Left cardiac atrium (tissue), 4 donors: Measurements from ENCODE around the gene QDPR. TPM values are rescaled to one million over a fixed set of nuclear protein-coding genes. Genes with fewer than 3 reads are reported as not detected.
"Not testable (repeated sequence)": the region's sequence is repeated elsewhere in the genome, so short reads cannot be mapped to it uniquely, and the experiment has no call there.

ENCODE experiments used
- ATAC-seq, 2 donors: fragments of 200-7000 bp; cut with Tn5 transposase; one replicate each; pipeline ENCODE4 v1.9.1; 2020; ENCODE audit warnings: mild to moderate bottlenecking in 2 of 2, moderate library complexity in 2 of 2
- DNase-seq: peaks from one replicate; pipeline ENCODE4 v3.0.0-alpha.2; 2020
- intact Hi-C, 2 donors: fragments of 100-400 bp; cut with DNase I; formaldehyde crosslinking; loops; one replicate each; pipeline versions ENCODE4 v1.14.1 to v1.15.1; 2022 to 2023
- total RNA-seq, 2 donors: library from RNA; stranded (reverse); fragmentation: NEBNext Ultra II Directional; extraction: Animal tissue kit (Norgen Biotek cat#: 25700); gene quantifications; one replicate each; pipeline ENCODE4 v1.2.1, GENCODE V29; 2021
- donor health status: DM: no; HTN: yes; CAD: no.
- donor health status: DM: no; HTN: yes; CAD: no; lungs with severe emphysema.
- donor health status: DM: yes; HTN: yes; CAD: no.
- donor health status: Dilated cardiomyopathy.

Gene QDPR
- total RNA-seq, 2 donors from 2014 or later = 38.3 to 45.4 TPM

DNA sequence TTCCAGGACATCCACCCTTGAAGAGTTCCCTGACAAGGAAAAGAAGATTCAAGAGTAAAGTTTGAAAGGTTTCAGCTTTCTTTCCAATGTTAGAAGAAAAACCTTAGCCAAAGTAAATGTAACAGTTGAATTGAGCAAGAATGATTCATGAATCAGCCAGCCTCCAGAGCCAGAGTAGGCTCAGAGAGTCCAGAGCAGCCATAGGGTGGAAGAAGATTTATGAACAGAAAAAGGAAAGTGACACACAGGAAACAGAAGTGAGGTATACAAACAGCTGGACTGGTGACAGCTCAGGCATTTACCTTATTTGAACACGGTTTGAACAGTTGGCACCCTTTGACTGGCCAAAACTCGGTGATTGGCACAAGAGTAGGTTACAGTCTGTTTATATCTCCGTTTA, 63.2 kb downstream of the QDPR start:
- ATAC-seq (peak; percentile 53 to 91), DNase-seq (no peak)
- intact Hi-C loops = loop anchor here in 1 of 2 donors (5.0 kb wide), 2 partner anchors 101 to 1156 kb away; no protein-coding TSS in a partner anchor

DNA sequence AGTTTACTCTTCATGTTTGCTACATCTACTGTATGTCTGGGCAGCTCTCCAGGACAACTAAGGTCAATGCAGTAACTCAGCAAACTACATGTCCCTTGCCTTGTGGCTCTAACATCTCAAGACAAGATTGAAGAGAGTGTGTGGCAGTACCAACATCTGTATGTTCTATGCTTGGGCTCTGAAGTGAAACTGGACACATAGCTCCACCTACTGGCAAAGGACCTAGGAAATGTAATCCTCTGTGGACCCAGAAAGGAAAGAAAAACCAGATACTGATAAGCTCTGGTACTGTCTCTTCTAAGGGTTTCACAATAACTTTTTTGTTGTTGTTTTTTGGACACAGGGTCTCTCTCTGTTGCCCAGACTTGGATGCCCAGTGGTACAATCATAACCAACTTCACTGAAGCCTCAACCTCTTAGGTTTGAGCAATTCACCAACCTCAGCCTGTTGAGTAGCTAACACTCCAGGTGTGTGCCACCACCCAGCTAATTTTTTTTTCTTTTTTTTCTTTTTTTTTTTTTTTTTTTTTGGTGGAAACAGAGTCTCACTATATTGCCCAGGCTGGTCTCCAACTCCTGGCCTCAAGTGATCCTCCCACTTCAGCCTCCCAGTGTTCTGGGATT, 64.1 kb downstream of the QDPR start:
- DNase-seq (no peak), ATAC-seq (peak; percentile 89 to 95)
- intact Hi-C loops = loop anchor here in 1 of 2 donors (5.0 kb wide), 2 partner anchors 100 to 1155 kb away; no protein-coding TSS in a partner anchor

DNA sequence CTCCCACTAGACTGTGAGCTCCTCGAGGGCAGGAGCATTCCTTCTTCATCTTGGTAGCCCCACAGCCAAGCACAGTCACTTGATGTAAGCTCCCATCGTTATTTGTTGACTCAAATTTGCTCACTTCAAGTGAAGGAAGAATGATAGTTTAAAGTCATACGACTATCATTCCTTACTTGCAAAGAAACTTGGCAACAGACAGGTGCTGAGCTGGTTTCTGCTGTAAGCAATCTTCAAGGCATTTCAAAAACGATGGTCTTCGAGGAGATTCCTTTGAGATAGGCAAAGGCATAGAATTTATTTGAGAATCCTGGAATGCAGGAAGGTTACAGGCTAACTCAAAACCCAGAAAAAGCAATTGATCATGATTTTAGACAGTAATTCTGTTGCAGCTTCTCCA, 64.8 kb downstream of the QDPR start:
- ATAC-seq (peak in 1 of 2 donors; percentile 25), DNase-seq (no peak)
- intact Hi-C loops = loop anchor here in 1 of 2 donors (5.0 kb wide), 2 partner anchors 100 to 1155 kb away; no protein-coding TSS in a partner anchor

DNA sequence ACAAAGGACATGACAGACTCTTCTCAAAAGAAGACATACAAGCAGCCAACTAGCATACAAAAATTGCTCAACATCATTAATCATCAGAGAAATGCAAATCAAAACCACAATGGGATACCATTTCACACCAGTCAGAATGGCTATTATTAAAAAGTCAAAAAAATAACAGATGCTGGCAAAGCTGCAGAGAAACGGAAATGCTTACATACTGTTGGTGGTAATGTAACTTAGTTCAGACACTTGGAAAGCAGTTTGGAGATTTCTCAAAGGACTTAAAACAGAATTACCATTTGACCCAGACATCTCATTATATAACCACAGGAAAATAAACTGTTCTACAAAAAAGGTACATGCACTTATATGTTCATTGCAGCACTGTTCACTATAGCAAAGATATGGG, 69.4 kb downstream of the QDPR start:
- ATAC-seq, DNase-seq, intact Hi-C loops: not testable (repeated sequence)

DNA sequence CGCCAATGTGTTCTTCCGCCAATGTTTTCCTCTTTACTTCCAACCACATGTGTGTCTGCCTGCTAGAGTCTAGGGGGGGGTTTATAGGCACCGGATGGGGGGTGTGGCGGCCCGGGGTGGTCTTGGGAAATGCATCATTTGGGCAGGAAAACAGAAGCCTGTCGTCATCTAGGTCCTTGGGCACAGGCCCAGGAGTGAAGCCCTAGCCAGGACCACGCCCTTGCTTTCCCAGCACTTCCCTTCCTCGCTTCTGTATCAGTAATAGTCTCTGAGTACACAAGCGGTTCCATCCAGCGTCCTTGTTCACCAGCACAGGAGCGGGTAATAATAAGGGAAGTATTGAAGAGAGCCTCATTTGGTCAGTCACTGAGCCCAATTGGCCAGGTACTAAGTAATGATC, 74.5 kb downstream of the QDPR start:
- intact Hi-C loops = no loop called here
- ATAC-seq = no peak
- DNase-seq = peak; percentile 64

DNA sequence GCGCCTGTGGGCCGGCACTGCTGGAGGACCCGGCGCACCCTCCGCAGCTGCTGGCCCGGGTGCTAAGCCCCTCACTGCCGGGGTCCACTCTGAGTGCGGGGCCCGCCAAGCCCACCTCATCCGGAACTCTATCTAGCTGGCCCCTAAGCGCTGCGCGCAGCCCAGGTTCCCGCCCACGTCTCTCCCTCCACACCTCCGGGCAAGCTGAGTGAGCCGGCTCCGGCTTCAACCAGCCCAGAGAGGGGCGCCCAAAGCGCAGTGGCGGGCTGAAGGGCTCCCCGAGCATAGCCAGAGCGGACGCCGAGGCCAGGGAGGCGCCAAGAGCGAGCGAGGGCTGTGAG, 75.2 kb downstream of the QDPR start:
- intact Hi-C loops = no loop called here
- DNase-seq (no peak), ATAC-seq (no peak)

Other genes starting within 250 kb of the QDPR start
- gene CLRN2, start 3.1 kb upstream of the QDPR start, total RNA-seq = not detected
- gene LAP3, start 65.1 kb upstream of the QDPR start, total RNA-seq = 10 to 100 TPM; 60.6 to 76.8 TPM
- 10 to 100 TPM; 25.8 to 28.9 TPM for gene MED28, start 102.6 kb upstream of the QDPR start, total RNA-seq